PC-3 (cell line): ENCODE data around the gene EXOC6B.

Experiments
- CTCF ChIP-seq: fragments of 300-600 bp; sonication (generic); conservative IDR thresholded peaks from 2 replicates; pipeline ENCODE4 v1.5.1; 2017; ENCODE audit warnings: antibody characterized with exemption, low read depth, mild to moderate bottlenecking, low read length
- EZH2 ChIP-seq: fragments of 300-600 bp; sonication (generic); IDR thresholded peaks from one replicate; pipeline ENCODE4 v1.6.1; 2017; ENCODE audit warnings: antibody characterized with exemption, mild to moderate bottlenecking, low read length; ENCODE audit not compliant: unreplicated experiment

DNA sequence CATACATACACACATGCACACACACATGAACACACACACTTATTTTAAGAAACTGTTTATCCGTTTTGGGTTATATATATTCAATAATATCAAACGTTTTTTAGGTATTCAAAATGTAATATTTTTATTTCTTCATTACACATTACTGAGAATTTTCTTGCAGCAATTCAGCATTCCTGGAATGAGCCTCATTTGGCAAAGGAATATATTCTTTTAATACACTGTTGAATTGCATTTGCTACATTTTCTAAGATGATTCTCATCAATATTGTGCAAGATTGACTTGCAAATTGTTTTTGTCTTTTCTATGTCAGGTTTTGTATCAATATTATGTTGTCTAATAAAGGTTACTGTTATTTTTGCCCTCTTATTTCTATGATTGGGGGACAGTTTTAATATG lies 402.1 kb downstream of the EXOC6B start:
- TF ChIP-seq EZH2: no peak
- no peak for TF ChIP-seq CTCF
